Neural progenitor cell (in vitro differentiated cells): Measurements from ENCODE around the gene TFAM.

ENCODE experiments used
- EZH2 ChIP-seq: fragments of 200-600 bp; sonication (generic); IDR thresholded peaks from 2 replicates; pipeline ENCODE4 v1.6.1; 2017; ENCODE audit warnings: antibody characterized with exemption, mild to moderate bottlenecking, moderate library complexity
- EZH2phosphoT487 ChIP-seq: fragments of 200-600 bp; sonication (generic); IDR thresholded peaks from 2 replicates; pipeline ENCODE4 v1.6.1; 2017; ENCODE audit warnings: antibody characterized with exemption
- TF ChIP-seq, protein P1 (sequence below): fragments of 200-600 bp; sonication (generic); IDR thresholded peaks from 2 replicates; pipeline ENCODE4 v1.5.1; 2017; ENCODE audit warnings: antibody characterized with exemption, mild to moderate bottlenecking

- TF ChIP-seq EZH2 (no peak), EZH2phosphoT487 (no peak)
- TF ChIP-seq, protein P1, sequence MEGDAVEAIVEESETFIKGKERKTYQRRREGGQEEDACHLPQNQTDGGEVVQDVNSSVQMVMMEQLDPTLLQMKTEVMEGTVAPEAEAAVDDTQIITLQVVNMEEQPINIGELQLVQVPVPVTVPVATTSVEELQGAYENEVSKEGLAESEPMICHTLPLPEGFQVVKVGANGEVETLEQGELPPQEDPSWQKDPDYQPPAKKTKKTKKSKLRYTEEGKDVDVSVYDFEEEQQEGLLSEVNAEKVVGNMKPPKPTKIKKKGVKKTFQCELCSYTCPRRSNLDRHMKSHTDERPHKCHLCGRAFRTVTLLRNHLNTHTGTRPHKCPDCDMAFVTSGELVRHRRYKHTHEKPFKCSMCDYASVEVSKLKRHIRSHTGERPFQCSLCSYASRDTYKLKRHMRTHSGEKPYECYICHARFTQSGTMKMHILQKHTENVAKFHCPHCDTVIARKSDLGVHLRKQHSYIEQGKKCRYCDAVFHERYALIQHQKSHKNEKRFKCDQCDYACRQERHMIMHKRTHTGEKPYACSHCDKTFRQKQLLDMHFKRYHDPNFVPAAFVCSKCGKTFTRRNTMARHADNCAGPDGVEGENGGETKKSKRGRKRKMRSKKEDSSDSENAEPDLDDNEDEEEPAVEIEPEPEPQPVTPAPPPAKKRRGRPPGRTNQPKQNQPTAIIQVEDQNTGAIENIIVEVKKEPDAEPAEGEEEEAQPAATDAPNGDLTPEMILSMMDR: no peak
Observed at GRCh38 chr10:58358314-58358933, 26.8 kb upstream of the TFAM start.
